ENCODE data around the gene HMOX1. TPM values are rescaled to one million over a fixed set of nuclear protein-coding genes. Genes with fewer than 3 reads are reported as not detected.
A peak's percentile ranks its signal among the peaks of the same experiment; 100 is the strongest.

HMOX1 gene
- total RNA-seq, 1 experiment from 2014 or later, result 12.1 TPM

- no peak overlapping the region for H3K4me3 Mint-ChIP-seq
These were observed 16.4 kb downstream of the HMOX1 start for GRCh38 chr22:35397095-35397904.

DNA sequence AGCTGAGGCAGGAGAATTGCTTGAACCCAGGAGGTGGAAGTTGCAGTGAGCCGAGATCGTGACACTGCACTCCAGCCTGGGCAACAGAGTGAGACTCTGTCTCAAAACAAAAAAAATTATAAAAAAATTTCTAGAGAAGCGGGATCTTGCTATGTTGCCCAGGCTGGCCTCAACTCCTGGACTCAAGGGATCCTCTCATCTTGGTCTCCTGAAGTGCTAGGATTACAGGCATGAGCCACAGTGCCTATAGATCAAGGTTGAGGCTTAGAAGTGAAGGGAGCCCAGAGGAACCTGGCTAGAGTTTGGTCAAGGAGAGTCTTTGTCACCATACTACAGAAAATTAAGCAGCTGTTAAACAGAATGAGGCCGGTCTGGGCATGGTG lies 17.7 kb downstream of the HMOX1 start:
- H3K36me3 Mint-ChIP-seq, result peaks cover 25% of the 10 kb centered on the region
- peak overlapping the region; percentile 22; the same call in 1 of the 2 replicates for H3K4me3 Mint-ChIP-seq
- TF ChIP-seq NFYB (CRISPR knock-in tag; conservative IDR thresholded peaks at IDR 0.05; ENCODE audit: low read depth) (no peak), ZNF671 (CRISPR knock-in tag; IDR thresholded peaks at IDR 0.05) (no peak), ZNF121 (CRISPR knock-in tag; IDR thresholded peaks at IDR 0.05) (peak; percentile 91), TEAD1 (CRISPR knock-in tag; IDR thresholded peaks at IDR 0.05) (no peak)
- TF ChIP-seq, protein P1, sequence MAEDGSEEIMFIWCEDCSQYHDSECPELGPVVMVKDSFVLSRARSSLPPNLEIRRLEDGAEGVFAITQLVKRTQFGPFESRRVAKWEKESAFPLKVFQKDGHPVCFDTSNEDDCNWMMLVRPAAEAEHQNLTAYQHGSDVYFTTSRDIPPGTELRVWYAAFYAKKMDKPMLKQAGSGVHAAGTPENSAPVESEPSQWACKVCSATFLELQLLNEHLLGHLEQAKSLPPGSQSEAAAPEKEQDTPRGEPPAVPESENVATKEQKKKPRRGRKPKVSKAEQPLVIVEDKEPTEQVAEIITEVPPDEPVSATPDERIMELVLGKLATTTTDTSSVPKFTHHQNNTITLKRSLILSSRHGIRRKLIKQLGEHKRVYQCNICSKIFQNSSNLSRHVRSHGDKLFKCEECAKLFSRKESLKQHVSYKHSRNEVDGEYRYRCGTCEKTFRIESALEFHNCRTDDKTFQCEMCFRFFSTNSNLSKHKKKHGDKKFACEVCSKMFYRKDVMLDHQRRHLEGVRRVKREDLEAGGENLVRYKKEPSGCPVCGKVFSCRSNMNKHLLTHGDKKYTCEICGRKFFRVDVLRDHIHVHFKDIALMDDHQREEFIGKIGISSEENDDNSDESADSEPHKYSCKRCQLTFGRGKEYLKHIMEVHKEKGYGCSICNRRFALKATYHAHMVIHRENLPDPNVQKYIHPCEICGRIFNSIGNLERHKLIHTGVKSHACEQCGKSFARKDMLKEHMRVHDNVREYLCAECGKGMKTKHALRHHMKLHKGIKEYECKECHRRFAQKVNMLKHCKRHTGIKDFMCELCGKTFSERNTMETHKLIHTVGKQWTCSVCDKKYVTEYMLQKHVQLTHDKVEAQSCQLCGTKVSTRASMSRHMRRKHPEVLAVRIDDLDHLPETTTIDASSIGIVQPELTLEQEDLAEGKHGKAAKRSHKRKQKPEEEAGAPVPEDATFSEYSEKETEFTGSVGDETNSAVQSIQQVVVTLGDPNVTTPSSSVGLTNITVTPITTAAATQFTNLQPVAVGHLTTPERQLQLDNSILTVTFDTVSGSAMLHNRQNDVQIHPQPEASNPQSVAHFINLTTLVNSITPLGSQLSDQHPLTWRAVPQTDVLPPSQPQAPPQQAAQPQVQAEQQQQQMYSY (CRISPR knock-in tag; IDR thresholded peaks at IDR 0.05), result no peak
- TF ChIP-seq, protein P2, sequence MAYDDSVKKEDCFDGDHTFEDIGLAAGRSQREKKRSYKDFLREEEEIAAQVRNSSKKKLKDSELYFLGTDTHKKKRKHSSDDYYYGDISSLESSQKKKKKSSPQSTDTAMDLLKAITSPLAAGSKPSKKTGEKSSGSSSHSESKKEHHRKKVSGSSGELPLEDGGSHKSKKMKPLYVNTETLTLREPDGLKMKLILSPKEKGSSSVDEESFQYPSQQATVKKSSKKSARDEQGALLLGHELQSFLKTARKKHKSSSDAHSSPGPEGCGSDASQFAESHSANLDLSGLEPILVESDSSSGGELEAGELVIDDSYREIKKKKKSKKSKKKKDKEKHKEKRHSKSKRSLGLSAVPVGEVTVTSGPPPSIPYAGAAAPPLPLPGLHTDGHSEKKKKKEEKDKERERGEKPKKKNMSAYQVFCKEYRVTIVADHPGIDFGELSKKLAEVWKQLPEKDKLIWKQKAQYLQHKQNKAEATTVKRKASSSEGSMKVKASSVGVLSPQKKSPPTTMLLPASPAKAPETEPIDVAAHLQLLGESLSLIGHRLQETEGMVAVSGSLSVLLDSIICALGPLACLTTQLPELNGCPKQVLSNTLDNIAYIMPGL (CRISPR knock-in tag; IDR thresholded peaks at IDR 0.05), result no peak
- TF ChIP-seq, protein P3, sequence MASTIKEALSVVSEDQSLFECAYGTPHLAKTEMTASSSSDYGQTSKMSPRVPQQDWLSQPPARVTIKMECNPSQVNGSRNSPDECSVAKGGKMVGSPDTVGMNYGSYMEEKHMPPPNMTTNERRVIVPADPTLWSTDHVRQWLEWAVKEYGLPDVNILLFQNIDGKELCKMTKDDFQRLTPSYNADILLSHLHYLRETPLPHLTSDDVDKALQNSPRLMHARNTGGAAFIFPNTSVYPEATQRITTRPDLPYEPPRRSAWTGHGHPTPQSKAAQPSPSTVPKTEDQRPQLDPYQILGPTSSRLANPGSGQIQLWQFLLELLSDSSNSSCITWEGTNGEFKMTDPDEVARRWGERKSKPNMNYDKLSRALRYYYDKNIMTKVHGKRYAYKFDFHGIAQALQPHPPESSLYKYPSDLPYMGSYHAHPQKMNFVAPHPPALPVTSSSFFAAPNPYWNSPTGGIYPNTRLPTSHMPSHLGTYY (CRISPR knock-in tag; IDR thresholded peaks at IDR 0.05), result no peak
- H3K4me1 Mint-ChIP-seq, result peaks cover 42% of the 10 kb centered on the region
- H3K27ac Mint-ChIP-seq, result no peak overlapping the region
- H3K27me3 Mint-ChIP-seq (ENCODE audit: low read depth), result no peaks in the 10 kb centered on the region
- POLR2A ChIA-PET, result interaction anchor here (0.6 to 1.3 kb wide), 4 partner anchors 11 to 46 kb away, joined by 3 to 4 read pairs (median 4); partner anchors contain the start of gene HMOX1
- no peak for DNase-seq (ENCODE audit: low spot score)
- no peak for ATAC-seq
- H3K9me3 Mint-ChIP-seq, result no peaks in the 10 kb centered on the region
- CTCF ChIA-PET, result interaction anchor here (0.6 to 1.3 kb wide), 3 partner anchors 17 to 47 kb away, joined by 3 to 9 read pairs (median 4); no protein-coding TSS in a partner anchor

More at GRCh38 chr22:35397095-35397904, 16.4 kb downstream of the HMOX1 start:
- DNase-seq (ENCODE audit: low spot score), result no peak
- Mint-ChIP-seq H3K9me3 (no peaks in the 10 kb centered on the region), H3K4me1 (peaks cover 34% of the 10 kb centered on the region), H3K27me3 (ENCODE audit: low read depth) (no peaks in the 10 kb centered on the region), H3K27ac (peak overlapping the region; percentile 86), H3K36me3 (peaks cover 18% of the 10 kb centered on the region)
- TF ChIP-seq NR3C1 (CRISPR knock-in tag; conservative IDR thresholded peaks at IDR 0.05; ENCODE audit: low read depth), result no peak
- no peak for TF ChIP-seq SMAD3 (CRISPR knock-in tag; IDR thresholded peaks at IDR 0.05; ENCODE audit: borderline replicate concordance)
- no peak for TF ChIP-seq MXD4 (CRISPR knock-in tag; IDR thresholded peaks at IDR 0.05; ENCODE audit: borderline replicate concordance)
- no peak for TF ChIP-seq MYBL2 (CRISPR knock-in tag; IDR thresholded peaks at IDR 0.05)
- POLR2A ChIA-PET, result interaction anchor here (0.6 to 1.3 kb wide), 4 partner anchors 12 to 96 kb away, joined by 3 to 4 read pairs (median 3); no protein-coding TSS in a partner anchor
- ATAC-seq, result no peak
- CTCF ChIA-PET, result interaction anchor here (1.1 to 1.8 kb wide), 3 partner anchors 29 to 46 kb away, joined by 3 to 8 read pairs (median 4); no protein-coding TSS in a partner anchor

GRCh38 chr22:35399114-35399677 lies 18.3 kb downstream of the HMOX1 start:
- Mint-ChIP-seq H3K4me3 (peak overlapping the region; percentile 96), H3K27ac (peak overlapping the region; percentile 95), H3K4me1 (peaks cover 42% of the 10 kb centered on the region), H3K36me3 (peaks cover 30% of the 10 kb centered on the region), H3K27me3 (ENCODE audit: low read depth) (no peaks in the 10 kb centered on the region), H3K9me3 (no peaks in the 10 kb centered on the region)
- DNase-seq (ENCODE audit: low spot score) (no peak), ATAC-seq (no peak)
- CTCF ChIA-PET, result interaction anchor here (0.5 to 1.3 kb wide), 5 partner anchors 18 to 48 kb away, joined by 3 to 9 read pairs (median 5); no protein-coding TSS in a partner anchor
- POLR2A ChIA-PET, result interaction anchor here (0.6 to 1.3 kb wide), 5 partner anchors 10 to 47 kb away, joined by 3 to 4 read pairs (median 3); partner anchors contain the start of gene HMOX1
- no peak for TF ChIP-seq OVOL2 (CRISPR knock-in tag; IDR thresholded peaks at IDR 0.05; ENCODE audit: borderline replicate concordance)
- no peak for TF ChIP-seq SMAD3 (CRISPR knock-in tag; IDR thresholded peaks at IDR 0.05; ENCODE audit: borderline replicate concordance)
- TF ChIP-seq SP1 (CRISPR knock-in tag; conservative IDR thresholded peaks at IDR 0.05), result no peak
- no peak for TF ChIP-seq CTCF (IDR thresholded peaks at IDR 0.05)
- TF ChIP-seq, protein P1 (CRISPR knock-in tag; IDR thresholded peaks at IDR 0.05), result no peak
- no peak for TF ChIP-seq CBFB (CRISPR knock-in tag; IDR thresholded peaks at IDR 0.05; ENCODE audit: low read depth)
- no peak for TF ChIP-seq NFATC4 (CRISPR knock-in tag; IDR thresholded peaks at IDR 0.05)
- TF ChIP-seq ZNF219 (CRISPR knock-in tag; IDR thresholded peaks at IDR 0.05; ENCODE audit: borderline replicate concordance), result no peak

All from WTC11 (cell line).